GM18909 (cell line): ENCODE measurements around the gene NOG.

Experiments
- ATAC-seq: cut with Tn5 transposase; IDR thresholded peaks from one replicate; pipeline ENCODE4 v1.9.1; 2021; ENCODE audit warnings: mild to moderate bottlenecking; ENCODE audit not compliant: unreplicated experiment, poor library complexity

Gene NOG

DNA sequence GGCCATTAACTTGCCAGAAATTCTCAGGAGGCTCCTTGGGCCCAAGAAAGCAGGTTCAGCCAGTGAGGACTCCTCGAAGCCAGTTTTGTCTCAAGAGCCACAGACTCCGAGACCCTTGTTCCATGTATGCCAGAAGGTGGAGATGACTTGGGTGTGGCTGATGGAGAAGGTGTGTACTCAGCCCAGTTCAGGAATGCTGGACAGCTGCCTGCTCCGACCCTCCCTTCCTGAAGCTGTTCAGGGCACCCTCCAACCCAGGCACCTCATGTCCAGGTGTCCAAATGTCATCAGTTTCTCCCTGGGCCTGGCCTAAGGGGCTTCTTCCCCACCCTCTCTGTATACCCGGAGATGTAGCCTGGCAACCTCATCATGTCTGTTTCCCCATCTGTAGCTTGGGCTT is 40.2 kb downstream of the NOG start:
- ATAC-seq = no peak

GRCh38 chr17:56635641-56636040 is 42.1 kb downstream of the NOG start:
- no peak for ATAC-seq

GRCh38 chr17:56636265-56636664 is 42.8 kb downstream of the NOG start:
- no peak for ATAC-seq

DNA sequence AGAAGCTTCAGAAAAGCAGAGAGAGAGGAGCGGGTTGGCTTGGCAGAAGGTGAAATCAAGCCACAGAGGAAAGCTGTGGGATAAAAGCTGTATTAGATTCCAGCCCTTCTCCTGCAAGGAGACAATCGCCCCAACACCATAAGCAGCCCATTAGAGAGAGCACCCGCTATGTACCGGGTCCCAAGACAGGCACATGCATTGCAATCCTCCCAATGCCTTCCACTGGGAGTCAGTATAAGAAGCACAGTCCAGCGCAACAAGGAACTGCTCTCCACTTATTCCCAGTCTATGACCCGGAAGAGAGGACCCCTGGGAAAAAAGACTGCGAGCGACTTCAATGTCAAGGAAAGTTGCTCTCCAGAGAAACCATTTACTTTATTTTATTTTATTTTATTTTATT is 43.8 kb downstream of the NOG start:
- ATAC-seq = no peak

DNA sequence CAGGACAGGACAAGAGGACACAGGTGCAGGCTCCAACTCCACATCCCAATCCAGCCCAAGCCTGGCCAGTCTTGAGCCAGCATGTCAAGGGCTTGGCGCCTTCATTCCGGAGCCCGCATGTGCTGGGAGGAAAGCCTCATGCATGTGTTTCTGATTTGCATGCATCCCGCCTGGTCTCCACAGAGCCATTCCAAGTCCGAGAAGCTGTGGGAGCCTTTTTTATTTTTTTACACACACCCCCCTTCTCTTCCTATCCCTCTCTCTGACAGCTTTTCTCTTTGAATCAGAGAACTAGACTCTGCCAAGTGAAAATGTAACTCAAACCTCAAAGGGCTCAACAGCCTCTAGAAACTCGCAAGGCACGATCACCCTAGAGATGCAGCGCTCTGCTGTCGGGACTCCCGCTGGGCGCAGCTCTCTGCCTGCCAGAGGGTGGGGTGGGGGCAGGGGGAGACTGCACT is 45.1 kb downstream of the NOG start:
- ATAC-seq = no peak

DNA sequence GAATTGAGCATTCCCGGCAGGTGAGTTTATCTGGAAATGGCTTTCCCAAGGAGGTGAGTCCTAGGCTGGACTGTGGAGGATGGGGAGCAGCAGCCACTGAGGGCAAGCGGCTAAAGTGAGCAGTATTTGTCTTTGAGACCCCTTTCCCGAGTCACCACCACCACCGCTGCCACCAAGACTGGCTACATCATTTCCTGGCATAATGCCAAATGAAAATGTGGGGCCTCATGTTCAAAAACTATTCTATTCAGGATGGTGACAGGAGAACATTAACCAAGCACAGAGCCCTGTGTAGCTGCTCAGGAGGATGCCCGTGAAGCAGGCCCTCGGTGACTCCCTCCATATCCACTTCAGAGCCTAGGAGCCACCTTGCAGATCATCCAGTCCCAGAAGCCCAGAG is 46.0 kb downstream of the NOG start:
- no peak for ATAC-seq

GRCh38 chr17:56640116-56640515 is 46.6 kb downstream of the NOG start:
- ATAC-seq = no peak

DNA sequence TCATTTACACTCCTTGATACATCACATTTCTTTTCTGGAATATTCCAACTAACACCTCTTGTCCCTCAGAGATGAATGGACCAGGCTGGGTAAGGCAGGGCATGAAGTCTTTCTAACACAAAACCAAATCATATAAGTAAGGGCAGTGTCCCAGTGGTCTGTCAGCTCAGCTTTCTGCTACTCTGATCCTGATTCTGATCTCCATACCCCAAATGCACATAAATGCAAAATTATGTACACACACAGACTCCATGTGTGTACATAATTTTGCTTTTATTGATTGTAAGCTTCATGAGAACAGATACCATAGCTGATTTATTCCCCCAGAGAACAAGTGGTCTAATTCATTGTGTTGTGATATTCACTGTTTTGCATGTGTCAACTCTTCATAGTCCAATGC is 47.9 kb downstream of the NOG start:
- ATAC-seq = no peak

GRCh38 chr17:56641894-56642293 is 48.4 kb downstream of the NOG start:
- ATAC-seq = no peak

- ATAC-seq = no peak
Measured at GRCh38 chr17:56642424-56642823, 48.9 kb downstream of the NOG start.
